Subcutaneous abdominal adipose tissue (tissue), 5 donors: ENCODE data around the gene CDKL2.

Experiments
- H3K27ac ChIP-seq: one replicate; pipeline ENCODE4 v1.7.0; 2013; ENCODE audit warnings: low read depth, mild to moderate bottlenecking, inconsistent platforms, low read length, moderate library complexity
- H3K27me3 ChIP-seq, 5 donors: one replicate each; pipeline ENCODE4 v1.7.0; 2013; ENCODE audit warnings: low read length in 5 of 5, inconsistent platforms in 1 of 5; ENCODE audit not compliant: control insufficient read depth in 5 of 5, insufficient read depth in 4 of 5
- H3K36me3 ChIP-seq, 5 donors: one replicate each; pipeline ENCODE4 v1.7.0; 2013; ENCODE audit warnings: low read length in 5 of 5; ENCODE audit not compliant: control insufficient read depth in 5 of 5, insufficient read depth in 5 of 5
- H3K4me1 ChIP-seq, 5 donors: one replicate each; pipeline ENCODE4 v1.7.0; 2013; ENCODE audit warnings: low read length in 5 of 5, mild to moderate bottlenecking in 3 of 5, moderate library complexity in 1 of 5; ENCODE audit not compliant: control insufficient read depth in 5 of 5, insufficient read depth in 5 of 5
- H3K4me3 ChIP-seq, 5 donors: one replicate each; pipeline ENCODE4 v1.7.0; 2013; ENCODE audit warnings: low read length in 5 of 5, low read depth in 1 of 5
- H3K9ac ChIP-seq, 5 donors: one replicate each; pipeline ENCODE4 v1.7.0; 2013; ENCODE audit warnings: low read length in 5 of 5, mild to moderate bottlenecking in 4 of 5, moderate library complexity in 3 of 5
- H3K9me3 ChIP-seq, 5 donors: one replicate each; pipeline ENCODE4 v1.7.0; 2013; ENCODE audit warnings: low read length in 5 of 5; ENCODE audit not compliant: control insufficient read depth in 5 of 5
- donor health status: healthy.
- donor health status: healthy.
- donor health status: healthy.
- donor health status: healthy.
- donor health status: healthy.

CDKL2 gene

GRCh38 chr4:75565481-75565880 lies 64.8 kb downstream of the CDKL2 start:
- Histone ChIP-seq H3K9me3 (no peaks in the 10 kb centered on the region), H3K4me3 (no peak overlapping the region), H3K4me1 (peaks cover 0 to 6% (median 0%) of the 10 kb centered on the region in 5 donors), H3K27me3 (no peaks in the 10 kb centered on the region), H3K9ac (no peak overlapping the region), H3K36me3 (no peaks in the 10 kb centered on the region), H3K27ac (no peak overlapping the region)

- no peak overlapping the region for H3K4me3 ChIP-seq
- H3K27me3 ChIP-seq: no peaks in the 10 kb centered on the region
- H3K9me3 ChIP-seq: no peaks in the 10 kb centered on the region
- H3K9ac ChIP-seq: no peak overlapping the region
- H3K27ac ChIP-seq: no peak overlapping the region
- H3K36me3 ChIP-seq: no peaks in the 10 kb centered on the region
- H3K4me1 ChIP-seq: peaks cover 0 to 6% (median 0%) of the 10 kb centered on the region in 5 donors
Observed at GRCh38 chr4:75564023-75564422, 66.3 kb downstream of the CDKL2 start.

GRCh38 chr4:75561789-75562188 lies 68.5 kb downstream of the CDKL2 start:
- no peak overlapping the region for H3K27ac ChIP-seq
- H3K9ac ChIP-seq: no peak overlapping the region
- H3K27me3 ChIP-seq: no peaks in the 10 kb centered on the region
- H3K9me3 ChIP-seq: no peaks in the 10 kb centered on the region
- H3K4me3 ChIP-seq: no peak overlapping the region
- no peaks in the 10 kb centered on the region for H3K36me3 ChIP-seq
- peaks cover 0 to 2% (median 0%) of the 10 kb centered on the region in 5 donors for H3K4me1 ChIP-seq

DNA sequence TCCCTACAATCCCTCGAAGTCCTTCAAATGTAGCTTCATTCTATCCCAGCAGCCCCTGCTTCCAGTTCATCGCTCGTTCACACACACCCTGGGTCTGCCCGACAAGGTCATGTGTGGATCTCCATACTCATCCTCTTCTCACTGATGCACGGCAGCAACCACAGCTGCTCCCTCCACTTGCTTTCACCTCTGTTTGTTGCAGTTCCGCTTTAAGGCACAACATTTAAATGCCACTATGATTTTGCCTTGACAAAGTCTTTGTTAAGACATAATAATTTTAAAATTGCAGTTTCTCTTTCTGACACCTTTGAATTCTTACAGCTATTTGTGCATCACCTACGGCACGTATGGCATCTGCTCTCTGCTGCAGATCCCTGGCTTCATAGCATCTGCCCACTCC lies 72.6 kb downstream of the CDKL2 start:
- Histone ChIP-seq H3K27ac (no peak overlapping the region), H3K4me3 (no peak overlapping the region), H3K9ac (no peak overlapping the region), H3K9me3 (no peaks in the 10 kb centered on the region), H3K36me3 (no peaks in the 10 kb centered on the region), H3K4me1 (no peaks in the 10 kb centered on the region), H3K27me3 (no peaks in the 10 kb centered on the region)

GRCh38 chr4:75555294-75556164 lies 74.8 kb downstream of the CDKL2 start, which contains the start of gene ODAPH:
ODAPH (plus strand) TSS chr4:75556066; CDS start chr4:75556083, 17 bp downstream.
- Histone ChIP-seq H3K4me3 (no peak within 1 kb of the TSS), H3K9ac (no peak within 1 kb of the TSS), H3K27ac (no peak within 1 kb of the TSS), H3K27me3 (no peaks in the 10 kb centered on the region), H3K9me3 (no peaks in the 10 kb centered on the region), H3K36me3 (no peaks in the 10 kb centered on the region), H3K4me1 (no peaks in the 10 kb centered on the region)

DNA sequence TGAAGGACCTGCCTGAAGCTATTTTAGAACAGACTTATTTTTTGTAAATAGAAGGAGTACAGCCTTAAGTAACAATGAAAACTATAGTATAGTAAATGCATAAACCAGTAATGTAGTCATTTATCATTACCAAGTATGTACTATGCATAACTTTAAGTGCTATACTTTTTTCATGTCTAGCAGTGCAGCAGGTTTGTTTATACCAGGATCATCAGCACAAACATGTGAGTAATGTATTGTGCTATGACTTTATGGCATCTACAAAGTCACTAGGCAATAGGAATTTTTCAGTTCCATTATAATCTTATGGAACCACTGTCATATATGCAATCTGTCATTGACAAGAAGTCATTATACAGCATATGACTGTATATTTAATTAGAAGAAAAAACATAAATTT lies 77.9 kb downstream of the CDKL2 start:
- Histone ChIP-seq H3K27ac (no peak overlapping the region), H3K36me3 (no peaks in the 10 kb centered on the region), H3K27me3 (no peaks in the 10 kb centered on the region), H3K9me3 (no peaks in the 10 kb centered on the region), H3K4me3 (no peak overlapping the region), H3K4me1 (peaks cover 0 to 6% (median 5%) of the 10 kb centered on the region in 5 donors), H3K9ac (no peak overlapping the region)

- Histone ChIP-seq H3K4me3 (no peak overlapping the region), H3K4me1 (peaks cover 0 to 6% (median 5%) of the 10 kb centered on the region in 5 donors), H3K27me3 (no peaks in the 10 kb centered on the region), H3K9me3 (peaks cover 0 to 3% (median 0%) of the 10 kb centered on the region in 5 donors), H3K9ac (no peak overlapping the region), H3K27ac (no peak overlapping the region), H3K36me3 (peaks cover 0 to 13% (median 11%) of the 10 kb centered on the region in 5 donors)
Observed at GRCh38 chr4:75549019-75549418, 81.3 kb downstream of the CDKL2 start.

DNA sequence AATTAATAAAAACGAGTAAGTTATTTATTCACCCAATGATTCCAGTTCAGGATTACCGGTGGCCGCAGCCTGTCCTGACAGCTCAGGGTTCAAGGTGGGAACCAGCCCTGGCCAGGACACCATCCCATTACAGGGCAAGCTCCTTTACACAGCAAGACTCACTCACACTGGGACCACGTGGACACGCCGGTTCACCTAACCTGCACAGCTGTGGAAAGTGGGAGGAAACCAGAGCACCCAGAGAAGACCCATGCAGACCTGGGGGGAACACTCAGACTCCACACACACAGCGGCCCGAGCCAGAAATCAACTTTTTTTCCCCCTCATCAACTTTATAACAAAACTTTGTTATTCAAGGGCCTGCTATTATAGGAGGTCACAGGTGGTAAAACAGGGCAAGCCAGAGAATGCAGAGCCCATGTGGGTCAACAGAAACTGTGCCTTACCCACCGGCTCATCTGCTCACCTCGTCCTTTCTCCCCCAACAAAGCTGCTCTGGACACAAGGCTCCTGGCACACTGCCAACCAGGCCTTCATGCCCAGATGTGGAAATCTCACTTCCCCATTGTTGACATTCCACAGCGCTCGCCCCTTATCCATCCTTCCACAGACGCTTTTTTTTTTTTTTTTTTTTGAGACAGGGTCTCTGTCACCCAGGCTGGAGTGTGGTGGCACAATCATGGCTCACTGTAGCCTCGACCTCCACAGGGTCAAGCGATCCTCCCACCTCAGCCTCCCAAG lies 82.5 kb downstream of the CDKL2 start:
- Histone ChIP-seq H3K9ac (no peak overlapping the region), H3K27me3 (no peaks in the 10 kb centered on the region), H3K36me3 (peaks cover 4 to 13% (median 11%) of the 10 kb centered on the region in 5 donors), H3K4me3 (no peak overlapping the region), H3K9me3 (peaks cover 0 to 3% (median 0%) of the 10 kb centered on the region in 5 donors), H3K27ac (no peak overlapping the region), H3K4me1 (peaks cover 0 to 6% (median 5%) of the 10 kb centered on the region in 5 donors)

GRCh38 chr4:75545526-75545925 lies 84.8 kb downstream of the CDKL2 start:
- Histone ChIP-seq H3K9ac (no peak overlapping the region), H3K4me1 (peaks cover 0 to 6% (median 5%) of the 10 kb centered on the region in 5 donors), H3K4me3 (no peak overlapping the region), H3K36me3 (peaks cover 6 to 15% (median 11%) of the 10 kb centered on the region in 5 donors), H3K9me3 (peaks cover 0 to 3% (median 0%) of the 10 kb centered on the region in 5 donors), H3K27ac (no peak overlapping the region), H3K27me3 (no peaks in the 10 kb centered on the region)

- Histone ChIP-seq H3K27me3 (no peaks in the 10 kb centered on the region), H3K36me3 (peaks cover 11 to 16% (median 13%) of the 10 kb centered on the region in 5 donors), H3K27ac (no peak overlapping the region), H3K9me3 (peaks cover 0 to 3% (median 0%) of the 10 kb centered on the region in 5 donors), H3K4me1 (peaks cover 0 to 6% (median 5%) of the 10 kb centered on the region in 5 donors), H3K4me3 (no peak overlapping the region), H3K9ac (no peak overlapping the region)
Observed at GRCh38 chr4:75544870-75545269, 85.5 kb downstream of the CDKL2 start.
